PC-3 (cell line): ENCODE results near the gene AUTS2. TPM values are rescaled to one million over a fixed set of nuclear protein-coding genes. Genes with fewer than 3 reads are reported as not detected.

Source experiments
- ATAC-seq: fragments of 200-7000 bp; cut with Tn5 transposase; 2 replicates; pipeline ENCODE4 v1.9.1; 2020; ENCODE audit warnings: mild to moderate bottlenecking, moderate library complexity
- BruUV-seq: library from RNA; stranded (reverse); fragments of 400-500 nt; replicated peaks from 2 replicates; lab custom pipeline; 2021; lab: Mats Ljungman, UMichigan
- CTCF ChIA-PET: fragments of 300-600 bp; sonication (Branson Sonifier 250); formaldehyde crosslinking; loops from one replicate; lab custom pipeline; 2022; ENCODE audit warnings: antibody characterized with exemption; lab: Charles Lee
- POLR2A ChIA-PET: fragments of 300-600 bp; sonication (Branson Sonifier 250); formaldehyde crosslinking; loops from one replicate; lab custom pipeline; 2022; ENCODE audit warnings: antibody characterized with exemption; ENCODE audit not compliant: unreplicated experiment; lab: Charles Lee
- DNase-seq: peaks from one replicate; pipeline ENCODE4 v3.0.0-alpha.2; 2015
- H2AFZ ChIP-seq: fragments of 300-600 bp; sonication (generic); 2 replicates; pipeline ENCODE4 v1.6.0; 2016; ENCODE audit warnings: antibody characterized with exemption, low read length
- H3F3A ChIP-seq: fragments of 300-600 bp; sonication (generic); one replicate; pipeline ENCODE4 v1.6.0; 2017; ENCODE audit warnings: antibody characterized with exemption, low read length, control low read depth, mild to moderate bottlenecking; ENCODE audit not compliant: unreplicated experiment
- H3K27ac ChIP-seq: fragments of 300-600 bp; sonication (generic); 2 replicates; pipeline ENCODE4 v1.5.1; 2016; ENCODE audit warnings: mild to moderate bottlenecking, low read length
- H3K27me3 ChIP-seq: fragments of 300-600 bp; sonication (generic); 2 replicates; pipeline ENCODE4 v1.6.1; 2016; ENCODE audit warnings: low read length, mixed read lengths
- H3K36me3 ChIP-seq: fragments of 300-600 bp; sonication (generic); 2 replicates; pipeline ENCODE4 v1.6.1; 2016; ENCODE audit warnings: low read depth, mixed run types, low read length, mixed read lengths
- H3K4me1 ChIP-seq: fragments of 300-600 bp; sonication (generic); 2 replicates; pipeline ENCODE4 v1.5.1; 2016; ENCODE audit warnings: low read length; ENCODE audit not compliant: insufficient read depth
- H3K4me2 ChIP-seq: fragments of 300-600 bp; sonication (generic); 2 replicates; pipeline ENCODE4 v1.6.0; 2016; ENCODE audit warnings: low read length
- H3K4me3 ChIP-seq: fragments of 300-600 bp; sonication (generic); 2 replicates; pipeline ENCODE4 v1.5.1; 2016; ENCODE audit warnings: mild to moderate bottlenecking, low read length, mixed read lengths
- H3K79me2 ChIP-seq: fragments of 300-600 bp; sonication (generic); 2 replicates; pipeline ENCODE4 v1.6.1; 2017; ENCODE audit warnings: low read length, mixed read lengths
- H3K9ac ChIP-seq: fragments of 300-600 bp; sonication (generic); 2 replicates; pipeline ENCODE4 v1.6.0; 2016; ENCODE audit warnings: mild to moderate bottlenecking, low read length
- H3K9me2 ChIP-seq: fragments of 300-600 bp; sonication (generic); replicated peaks from 2 replicates; pipeline ENCODE4 v1.6.1; 2016; ENCODE audit warnings: mixed run types, low read length, mixed read lengths
- H3K9me3 ChIP-seq: fragments of 300-600 bp; sonication (generic); 2 replicates; pipeline ENCODE4 v1.6.1; 2016; ENCODE audit warnings: low read length, mixed read lengths
- H4K20me1 ChIP-seq: fragments of 300-600 bp; sonication (generic); 2 replicates; pipeline ENCODE4 v1.6.1; 2016; ENCODE audit warnings: low read length, mixed read lengths
- CTCF ChIP-seq: fragments of 300-600 bp; sonication (generic); conservative IDR thresholded peaks from 2 replicates; pipeline ENCODE4 v1.5.1; 2017; ENCODE audit warnings: antibody characterized with exemption, low read depth, mild to moderate bottlenecking, low read length
- EZH2 ChIP-seq: fragments of 300-600 bp; sonication (generic); IDR thresholded peaks from one replicate; pipeline ENCODE4 v1.6.1; 2017; ENCODE audit warnings: antibody characterized with exemption, mild to moderate bottlenecking, low read length; ENCODE audit not compliant: unreplicated experiment
- EZH2phosphoT487 ChIP-seq: fragments of 300-600 bp; sonication (generic); IDR thresholded peaks from 2 replicates; pipeline ENCODE4 v1.6.1; 2018; ENCODE audit warnings: mild to moderate bottlenecking, antibody characterized with exemption, low read length, borderline replicate concordance
- intact Hi-C: fragments of 100-400 bp; cut with micrococcal nuclease; formaldehyde crosslinking; loops from 2 replicates; pipeline ENCODE4 v1.9.0; 2023
- total RNA-seq: library from RNA; depleted of rRNA; stranded (reverse); fragments of >200 nt; gene quantifications from 2 replicates; pipeline ENCODE4 v1.2.3, GENCODE V29; 2014

The AUTS2 gene
- total RNA-seq, 1 experiment from 2014 or later: not detected

DNA sequence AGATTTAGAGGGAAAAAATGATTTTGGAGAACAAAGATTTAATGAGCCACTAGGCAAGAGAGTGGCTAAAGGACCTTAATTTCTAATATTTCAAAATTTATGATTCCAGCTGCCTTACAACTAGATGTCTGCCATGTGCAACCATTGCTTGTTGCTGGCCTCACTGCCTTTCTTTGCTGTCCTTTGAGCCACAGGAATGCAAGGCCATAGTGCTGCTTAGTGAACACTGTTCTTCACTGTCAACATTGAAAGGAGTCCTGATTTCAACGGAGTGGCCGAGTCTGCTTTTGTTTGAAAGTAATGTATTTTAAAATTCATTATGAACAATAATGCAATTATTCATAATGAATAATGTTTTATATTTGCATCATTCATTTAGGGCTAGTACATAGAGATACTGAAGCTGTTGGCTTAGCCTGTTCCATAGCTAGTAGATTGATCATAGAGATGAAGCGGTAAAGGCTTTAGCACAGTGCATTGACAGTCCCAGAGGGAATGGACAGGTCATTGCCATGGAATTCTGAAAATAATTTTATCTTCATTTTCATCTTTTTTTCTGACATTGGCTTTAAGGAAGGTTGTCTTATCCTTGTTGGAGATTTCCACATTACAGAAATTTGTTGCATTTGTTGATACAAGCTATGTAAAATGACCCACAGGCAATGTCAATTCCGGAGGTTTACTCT is 544.1 kb downstream of the AUTS2 start:
- POLR2A ChIA-PET: no interaction called here
- Histone ChIP-seq H3K9me3 (peaks cover 6% of the 10 kb centered on the region; the same call in 1 of the 2 replicates), H4K20me1 (no peaks in the 10 kb centered on the region), H3K27ac (no peak overlapping the region), H2AFZ (no peak overlapping the region), H3K36me3 (no peaks in the 10 kb centered on the region), H3K4me2 (no peak overlapping the region), H3K4me3 (no peak overlapping the region), H3K27me3 (no peaks in the 10 kb centered on the region), H3K9me2 (no peaks in the 10 kb centered on the region), H3K4me1 (no peaks in the 10 kb centered on the region), H3K79me2 (no peaks in the 10 kb centered on the region), H3F3A (no peaks in the 10 kb centered on the region), H3K9ac (no peak overlapping the region)
- no peak for TF ChIP-seq EZH2phosphoT487
- no TSS peak for BruUV-seq
- intact Hi-C loops: no loop called here
- ATAC-seq: no peak
- CTCF ChIA-PET: no interaction called here
- no peak for DNase-seq

DNA sequence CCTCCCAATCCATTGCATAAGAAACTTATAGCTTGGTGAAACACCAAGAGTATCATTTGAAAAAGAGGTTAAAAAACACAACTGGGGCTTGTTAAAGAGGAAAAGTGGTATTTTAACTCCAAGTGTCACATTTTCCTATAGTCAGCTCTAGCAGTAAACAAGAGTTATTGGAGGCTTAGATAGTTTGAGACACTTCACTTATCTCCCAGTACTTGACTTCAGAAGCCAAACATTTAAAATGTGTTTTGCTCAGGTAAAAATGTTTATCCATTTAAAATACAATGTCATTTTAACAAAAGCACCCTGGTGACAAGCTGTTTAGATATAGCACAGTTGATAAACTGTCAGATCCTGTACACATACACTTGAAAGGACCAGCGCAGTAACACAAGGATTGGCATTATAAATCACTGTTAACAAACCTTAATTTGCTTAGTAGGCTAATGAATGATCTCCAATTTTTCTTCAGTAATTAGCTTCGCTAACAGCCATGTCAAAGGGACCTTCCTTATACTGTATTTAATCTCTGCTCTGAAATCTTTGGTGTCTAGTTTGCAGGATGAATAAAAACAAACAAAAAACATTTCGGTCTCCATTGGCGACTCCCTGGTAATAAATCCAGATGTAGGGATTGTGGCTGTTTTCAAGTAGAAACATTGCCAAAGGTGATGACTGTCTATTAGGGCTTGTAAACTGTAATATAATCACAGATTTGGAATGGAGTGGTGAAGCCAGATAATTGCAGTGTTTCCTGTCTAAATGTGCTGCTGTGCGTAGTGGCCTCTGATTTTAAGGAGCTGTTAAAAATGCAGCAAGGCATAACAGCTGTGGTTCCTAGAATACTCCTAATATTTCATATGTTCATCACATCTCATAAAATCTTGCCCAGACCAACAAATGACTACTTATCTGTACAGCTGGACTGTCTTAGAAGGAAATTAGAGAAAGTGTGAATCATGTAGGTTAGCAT is 545.1 kb downstream of the AUTS2 start:
- no peak for DNase-seq
- no peak overlapping the region for H3K4me2 ChIP-seq
- ChIA-PET CTCF (no interaction called here), POLR2A (no interaction called here)
- no peaks in the 10 kb centered on the region for H3K9me2 ChIP-seq
- ATAC-seq: no peak
- no peaks in the 10 kb centered on the region for H4K20me1 ChIP-seq
- H3K9me3 ChIP-seq: peaks cover 11% of the 10 kb centered on the region; the same call in 1 of the 2 replicates
- H3K36me3 ChIP-seq: no peaks in the 10 kb centered on the region
- no peak overlapping the region for H2AFZ ChIP-seq
- H3K4me3 ChIP-seq: no peak overlapping the region
- no peak for TF ChIP-seq EZH2phosphoT487
- TF ChIP-seq CTCF: no peak
- no peak for TF ChIP-seq EZH2
- intact Hi-C loops: no loop called here
- BruUV-seq: no TSS peak
- H3K79me2 ChIP-seq: no peaks in the 10 kb centered on the region
- no peaks in the 10 kb centered on the region for H3K4me1 ChIP-seq
- no peaks in the 10 kb centered on the region for H3K27me3 ChIP-seq
- H3K9ac ChIP-seq: no peak overlapping the region
- H3F3A ChIP-seq: no peaks in the 10 kb centered on the region
- no peak overlapping the region for H3K27ac ChIP-seq

DNA sequence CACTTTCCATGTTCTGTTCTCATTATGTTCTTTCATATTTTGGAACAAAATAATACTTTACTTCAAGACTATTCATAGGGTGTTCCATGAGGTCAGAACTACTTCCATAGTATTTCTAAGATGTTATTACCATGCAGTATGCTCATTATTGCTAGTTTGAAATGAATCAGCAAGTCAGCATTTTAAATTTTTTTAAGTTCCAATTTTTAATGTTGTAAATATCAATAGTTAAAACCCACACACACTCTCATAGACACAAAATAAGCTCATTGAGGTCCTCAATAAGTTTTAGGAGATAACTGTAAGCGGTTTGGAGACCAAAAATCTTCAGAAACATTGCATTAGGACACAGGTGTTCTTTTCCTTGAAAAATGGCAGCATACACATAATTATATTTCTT is 550.7 kb downstream of the AUTS2 start:
- intact Hi-C loops: no loop called here
- ChIA-PET POLR2A (no interaction called here), CTCF (no interaction called here)
- no peak overlapping the region for H3K27ac ChIP-seq
- no peak overlapping the region for H2AFZ ChIP-seq
- no peak overlapping the region for H3K9ac ChIP-seq
- no peaks in the 10 kb centered on the region for H3F3A ChIP-seq
- H3K27me3 ChIP-seq: no peaks in the 10 kb centered on the region
- no peaks in the 10 kb centered on the region for H3K79me2 ChIP-seq
- peaks cover 16% of the 10 kb centered on the region for H3K9me3 ChIP-seq
- TF ChIP-seq CTCF (no peak), EZH2phosphoT487 (no peak), EZH2 (no peak)
- ATAC-seq (no peak), DNase-seq (no peak)
- H3K9me2 ChIP-seq: no peaks in the 10 kb centered on the region
- H3K4me3 ChIP-seq: no peak overlapping the region
- no peaks in the 10 kb centered on the region for H4K20me1 ChIP-seq
- no peak overlapping the region for H3K4me2 ChIP-seq
- H3K36me3 ChIP-seq: no peaks in the 10 kb centered on the region
- no TSS peak for BruUV-seq
- H3K4me1 ChIP-seq: no peaks in the 10 kb centered on the region
